NK-92 (cell line): ENCODE results near the gene SLC15A4.
A peak's percentile ranks its signal among the peaks of the same experiment; 100 is the strongest.
"Not testable (repeated sequence)": the region's sequence is repeated elsewhere in the genome, so short reads cannot be mapped to it uniquely, and the experiment has no call there.

Source experiments
- DNase-seq: peaks from one replicate; lab custom pipeline; 2025; ENCODE audit not compliant: unreplicated experiment; lab: John Stamatoyannopoulos, UW

SLC15A4 gene

DNA sequence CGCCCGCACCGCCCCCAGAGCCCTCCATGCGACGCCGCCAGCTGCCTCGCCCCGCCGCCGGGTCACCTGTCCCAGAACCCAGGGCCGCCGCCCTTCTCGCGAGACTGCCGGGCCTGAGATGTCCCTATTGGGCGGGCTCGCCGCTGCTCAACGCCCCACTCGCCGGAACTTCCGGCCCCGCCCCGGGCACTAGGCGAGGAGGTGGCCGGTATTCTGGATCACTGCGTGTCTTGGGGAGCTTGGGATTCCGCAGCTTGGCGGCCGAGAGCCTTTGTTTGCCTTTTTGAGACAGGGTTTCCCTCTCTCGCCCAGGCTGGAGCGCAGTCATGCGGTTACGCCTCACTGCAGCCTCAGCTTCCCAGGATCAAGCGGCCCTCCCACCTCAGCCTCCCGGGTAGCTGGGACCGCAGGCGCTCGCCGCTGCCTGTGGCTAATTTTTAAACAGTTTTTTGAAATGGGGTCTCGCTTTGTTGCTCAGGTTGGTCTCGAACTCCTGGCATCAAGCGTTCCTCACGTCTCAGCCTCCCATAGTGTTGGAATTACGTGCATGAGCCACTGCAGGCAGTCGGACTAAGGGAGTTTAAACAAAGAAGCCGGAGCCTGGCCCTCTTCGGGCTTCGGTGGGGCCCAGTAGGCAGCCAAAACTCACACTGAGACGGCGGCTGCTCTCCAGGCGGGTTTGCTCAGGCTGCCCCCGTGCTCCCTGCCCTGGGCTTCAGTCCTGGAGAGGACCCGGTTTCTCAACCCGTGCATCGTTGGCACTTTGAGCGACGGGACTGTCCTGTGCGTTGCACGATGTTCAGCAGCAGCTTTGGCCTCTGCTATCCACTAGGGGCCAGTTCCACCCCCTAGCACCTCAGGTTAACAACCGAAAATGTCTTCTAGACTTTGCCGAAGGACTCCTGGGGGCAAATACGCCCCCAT lies at the start of gene SLC15A4:
Gene SLC15A4 (minus strand): TSS at position 43 of the 924 bp plus-strand sequence. CDS start 15 bp downstream, at position 28.
- peak; percentile 10 for DNase-seq

DNA sequence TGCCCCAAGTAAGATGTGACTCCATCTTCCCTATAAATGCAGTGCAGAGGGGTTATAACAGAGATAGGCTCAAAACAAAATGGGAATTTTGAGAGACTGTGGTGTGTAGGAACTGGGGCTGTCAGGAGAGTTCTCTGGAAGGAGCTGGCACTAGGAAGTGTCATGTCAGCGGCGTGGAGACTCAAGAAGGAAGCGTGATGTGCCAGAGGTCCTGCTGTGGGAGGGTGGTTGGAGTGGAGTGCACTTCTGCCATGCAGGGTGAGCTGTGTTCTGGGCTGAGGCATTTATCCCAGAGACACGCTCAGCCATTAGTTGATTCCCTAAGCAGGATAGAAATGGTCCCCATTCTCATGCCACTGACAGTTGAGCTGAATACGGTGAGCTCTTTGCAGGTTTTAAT lies 48.5 kb upstream of the SLC15A4 start:
- no peak for DNase-seq

DNA sequence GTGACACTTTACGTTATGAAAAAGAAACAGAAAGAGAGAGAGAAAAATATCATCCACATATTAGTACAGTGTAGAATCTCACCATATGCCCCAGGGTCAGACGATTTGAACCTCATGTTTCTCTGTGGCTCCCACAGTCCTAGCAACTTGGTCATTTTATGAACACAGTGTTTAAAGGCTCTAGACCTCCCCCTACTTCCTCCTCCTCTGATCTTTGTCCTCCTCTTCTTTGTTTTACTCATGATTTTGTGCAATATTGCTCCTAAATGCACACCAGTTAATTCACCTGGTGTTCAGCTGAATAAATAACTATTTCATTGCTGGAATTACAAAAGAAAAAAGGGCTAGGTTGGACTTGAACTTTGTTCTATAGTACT lies 47.7 kb upstream of the SLC15A4 start:
- no peak for DNase-seq

DNA sequence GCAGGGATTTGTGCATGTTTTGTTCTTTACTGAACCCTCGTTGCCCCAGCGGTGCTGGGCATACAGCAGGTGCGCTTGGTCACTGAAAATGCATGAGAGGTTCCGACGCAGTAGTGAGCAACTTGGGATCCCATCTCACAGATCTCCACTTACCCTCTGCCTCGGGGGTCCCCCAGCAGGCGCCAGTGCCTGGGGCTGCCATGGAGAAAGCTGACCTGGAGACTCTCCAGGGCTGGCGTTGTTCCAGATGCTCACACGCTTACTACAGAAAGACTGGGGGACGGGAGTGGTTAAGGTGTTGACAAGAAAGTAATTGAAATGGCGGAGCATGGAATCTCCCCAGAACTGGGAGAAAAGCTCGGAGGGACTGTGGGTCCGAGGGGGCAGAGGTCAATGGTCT lies 43.7 kb upstream of the SLC15A4 start:
- no peak for DNase-seq

DNA sequence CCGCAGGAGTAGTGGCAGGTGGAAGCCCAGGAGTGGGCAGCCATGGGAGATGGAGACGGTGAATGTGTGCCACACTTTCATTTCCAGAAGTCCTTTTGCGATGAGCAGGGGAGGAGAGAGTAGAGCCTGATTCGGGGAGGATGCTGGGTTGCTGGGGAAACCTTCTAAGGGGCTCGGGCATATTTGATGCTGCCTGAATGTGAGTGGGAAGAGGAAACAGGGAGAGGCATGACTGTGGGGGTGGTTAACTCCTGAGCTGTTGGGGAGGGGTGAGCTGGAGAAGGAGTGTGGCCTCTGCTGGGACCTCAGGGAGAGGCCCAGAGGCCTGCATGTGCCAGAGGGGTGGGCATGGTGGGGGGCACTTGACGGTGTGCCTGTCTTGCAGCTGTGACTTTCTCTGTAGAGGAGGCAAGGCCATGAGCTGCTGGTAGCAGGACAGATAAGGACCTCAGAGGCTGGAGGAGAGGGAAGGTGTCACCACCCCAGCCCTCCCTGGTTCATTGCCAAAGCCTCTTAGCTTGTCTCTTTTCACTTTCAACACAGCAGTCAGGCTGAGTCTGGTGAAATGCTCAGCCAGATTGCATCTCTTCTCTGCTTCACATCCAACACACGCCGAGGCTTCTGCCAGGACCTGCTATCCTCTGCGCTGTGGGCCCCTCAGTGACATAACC lies 40.9 kb upstream of the SLC15A4 start:
- DNase-seq: no peak

DNA sequence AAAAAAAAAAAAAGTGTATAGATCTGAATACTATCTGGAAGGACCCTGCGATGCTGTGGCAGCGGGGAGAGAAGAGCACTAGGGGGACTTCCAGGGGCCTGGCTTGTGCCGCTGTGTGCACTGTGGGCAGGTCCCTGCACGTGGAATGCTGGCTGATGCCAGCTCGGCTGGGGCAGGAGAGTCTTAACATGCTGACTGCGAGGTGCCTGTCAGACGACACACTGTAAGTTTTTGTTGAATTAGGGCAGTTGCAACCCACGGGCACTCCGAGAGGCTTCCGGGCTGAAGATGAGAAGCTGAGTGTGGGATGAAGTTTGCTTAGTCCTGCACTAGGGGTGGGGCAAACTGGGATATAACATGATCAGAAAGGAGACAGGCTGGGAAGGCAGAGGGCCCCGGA lies 40.2 kb upstream of the SLC15A4 start:
- DNase-seq: no peak

DNA sequence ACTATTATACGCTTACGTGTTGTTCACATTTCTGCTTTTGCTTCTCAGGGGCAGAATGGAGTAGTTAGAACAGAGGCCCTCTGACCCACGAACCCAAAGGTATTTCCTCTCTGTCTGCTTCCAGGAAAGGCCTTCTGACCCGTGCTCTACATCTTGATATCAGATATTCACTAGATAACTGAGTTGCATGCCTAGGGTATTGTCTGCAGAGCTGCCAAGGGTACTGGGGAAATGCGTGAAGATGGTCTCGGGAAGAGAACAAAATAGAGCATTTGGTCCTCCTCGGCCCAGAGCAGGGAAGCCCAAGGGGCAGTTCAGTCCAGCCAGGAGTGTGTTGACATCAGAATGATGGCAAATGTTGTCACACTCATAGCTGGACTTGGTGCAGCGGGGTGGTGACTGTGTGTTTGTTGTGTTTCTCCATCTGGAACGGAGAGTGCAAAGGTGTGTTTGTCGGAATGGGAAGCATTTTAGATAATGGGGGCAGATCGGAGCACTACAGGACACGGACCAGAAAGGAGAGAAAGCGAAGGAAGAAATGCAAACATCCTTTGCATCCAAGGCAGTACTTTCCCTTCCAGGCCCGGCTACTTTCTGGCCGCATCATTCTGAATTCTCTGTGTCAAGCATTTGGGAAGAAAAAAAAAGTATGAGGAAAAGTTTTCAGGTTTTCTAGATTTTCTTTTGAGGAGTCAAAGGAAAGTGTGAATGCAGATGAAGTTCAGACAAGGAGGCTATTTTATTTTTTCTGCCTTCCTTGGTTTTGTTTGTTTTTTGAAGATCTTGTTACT lies 37.7 kb upstream of the SLC15A4 start:
- DNase-seq: no peak

DNA sequence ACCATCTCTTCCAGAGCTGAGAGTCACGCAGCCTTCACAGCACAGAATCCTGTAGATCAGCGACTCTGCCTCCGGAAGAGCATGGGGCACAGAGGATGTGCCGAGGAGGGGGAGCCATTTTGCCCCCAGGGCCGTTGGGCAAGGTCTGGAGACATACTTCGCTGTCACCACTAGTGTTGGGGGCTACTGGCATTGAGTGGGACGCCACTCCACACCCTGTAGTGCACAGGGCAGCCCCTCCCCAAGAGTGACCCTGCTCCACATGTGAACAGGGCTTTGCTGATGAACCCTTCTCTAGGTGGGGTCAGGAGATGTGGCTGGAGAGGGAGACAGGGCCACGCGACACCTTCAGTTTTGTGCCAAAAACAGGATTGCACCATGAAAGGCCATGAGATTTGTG lies 35.6 kb upstream of the SLC15A4 start:
- DNase-seq: no peak

DNA sequence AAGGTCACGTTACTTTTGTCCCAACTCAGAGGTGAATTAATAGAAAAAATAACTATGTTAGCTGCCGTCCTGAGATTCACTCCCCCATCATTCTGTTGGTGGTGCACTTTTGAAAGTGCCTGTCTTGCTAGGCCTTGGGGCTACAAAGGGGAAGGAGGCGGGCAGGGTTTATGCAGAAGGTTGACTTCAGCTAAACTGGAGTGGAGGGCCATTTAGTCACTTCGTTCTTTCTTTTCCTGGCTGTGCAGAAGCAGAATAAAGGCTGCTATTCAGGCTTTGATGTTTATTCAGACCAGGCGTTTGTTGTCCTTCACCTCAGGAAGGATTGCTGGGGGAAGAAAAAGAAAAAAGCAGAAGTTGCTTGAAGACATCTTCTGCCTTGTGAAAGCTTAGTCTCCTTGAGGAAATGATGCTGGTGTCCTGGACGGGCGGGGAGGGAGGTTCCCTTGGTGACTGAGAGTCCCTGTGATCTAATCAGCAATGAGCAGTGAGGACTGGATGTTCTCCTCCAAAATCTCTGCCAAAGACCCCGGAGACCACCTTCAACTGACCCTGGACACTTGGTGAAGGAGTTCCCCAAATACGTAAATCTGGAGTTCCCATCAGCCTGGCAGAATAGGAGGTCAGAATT lies 33.5 kb upstream of the SLC15A4 start:
- DNase-seq: no peak

DNA sequence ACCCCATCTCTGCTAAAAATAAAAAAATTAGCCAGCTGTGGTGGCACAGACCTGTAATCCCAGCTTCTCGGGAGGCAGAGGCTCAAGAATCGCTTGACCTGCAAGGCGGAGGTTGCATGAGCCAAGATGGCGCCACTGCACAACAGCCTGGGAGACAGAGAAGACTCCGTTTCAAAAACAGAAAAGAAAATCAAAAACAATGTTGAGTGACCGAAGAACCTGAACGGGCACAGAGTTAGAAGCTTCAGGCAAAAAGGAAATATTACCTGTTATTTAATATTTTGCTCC lies 33.0 kb upstream of the SLC15A4 start:
- no peak for DNase-seq

DNA sequence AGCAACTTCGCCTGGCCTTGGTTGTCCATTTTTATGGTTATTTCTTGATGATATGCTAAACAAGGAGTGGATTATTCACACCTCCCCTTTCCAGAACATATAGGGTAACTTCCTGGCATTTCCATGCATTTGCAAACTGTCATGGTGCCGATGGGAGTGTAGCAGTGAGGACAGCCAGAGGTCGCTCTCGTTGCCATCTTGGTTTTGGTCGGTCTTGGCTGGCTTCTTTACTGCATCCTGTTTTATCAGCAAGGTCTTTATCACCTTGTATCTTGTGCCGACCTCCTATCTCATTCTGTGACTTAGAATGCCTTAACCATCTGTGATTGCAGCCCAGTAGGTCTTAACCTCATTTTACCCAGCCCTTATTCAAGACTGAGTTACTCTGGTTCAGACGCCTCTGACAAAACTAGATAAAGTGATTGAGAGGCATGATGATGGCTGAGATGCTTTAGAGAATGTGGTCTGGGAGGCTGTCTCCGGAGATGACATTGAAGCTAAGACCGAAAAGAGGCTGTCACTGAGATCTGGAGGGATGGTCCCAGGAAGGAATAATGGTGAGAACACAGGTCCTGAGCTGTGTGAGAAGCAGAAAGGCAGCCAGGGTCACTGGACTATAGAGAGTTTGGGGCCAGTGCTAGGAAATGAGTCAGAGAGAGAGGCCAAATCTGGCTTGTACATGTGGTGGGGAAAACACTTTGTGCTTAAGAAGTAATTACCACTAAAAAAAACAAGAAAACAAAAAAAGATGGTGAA lies 32.5 kb upstream of the SLC15A4 start:
- DNase-seq: no peak

DNA sequence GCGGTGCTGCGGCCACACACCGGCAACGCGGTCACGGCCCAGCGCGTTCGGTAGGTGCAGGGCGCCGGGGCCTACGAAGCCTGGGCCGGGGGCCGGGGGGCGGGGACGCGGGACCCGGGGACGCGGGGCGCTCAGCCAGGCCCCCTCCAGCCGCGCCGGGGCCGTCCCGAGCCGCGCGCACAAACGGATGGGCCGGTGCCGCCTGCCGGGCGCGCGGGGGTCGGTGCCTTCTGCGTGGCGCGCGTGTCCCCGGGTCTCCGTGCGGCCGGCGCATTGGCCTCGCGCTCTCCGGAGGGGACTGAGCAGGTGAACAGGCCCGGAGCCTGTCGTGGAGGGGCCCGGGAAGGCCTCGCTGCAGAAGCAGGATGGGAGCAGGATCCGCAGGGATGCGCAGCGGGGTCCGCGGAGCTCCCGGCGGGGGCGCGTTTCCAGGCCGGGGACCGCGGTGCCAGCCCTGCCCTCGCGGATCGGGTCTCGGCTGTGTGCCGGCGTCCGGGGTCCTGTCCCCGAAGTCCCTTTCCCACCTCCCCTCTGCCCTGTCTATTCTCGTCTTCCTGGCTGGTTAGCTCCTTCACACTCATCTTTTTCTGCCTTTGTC lies 29.9 kb upstream of the SLC15A4 start:
- no peak for DNase-seq

DNA sequence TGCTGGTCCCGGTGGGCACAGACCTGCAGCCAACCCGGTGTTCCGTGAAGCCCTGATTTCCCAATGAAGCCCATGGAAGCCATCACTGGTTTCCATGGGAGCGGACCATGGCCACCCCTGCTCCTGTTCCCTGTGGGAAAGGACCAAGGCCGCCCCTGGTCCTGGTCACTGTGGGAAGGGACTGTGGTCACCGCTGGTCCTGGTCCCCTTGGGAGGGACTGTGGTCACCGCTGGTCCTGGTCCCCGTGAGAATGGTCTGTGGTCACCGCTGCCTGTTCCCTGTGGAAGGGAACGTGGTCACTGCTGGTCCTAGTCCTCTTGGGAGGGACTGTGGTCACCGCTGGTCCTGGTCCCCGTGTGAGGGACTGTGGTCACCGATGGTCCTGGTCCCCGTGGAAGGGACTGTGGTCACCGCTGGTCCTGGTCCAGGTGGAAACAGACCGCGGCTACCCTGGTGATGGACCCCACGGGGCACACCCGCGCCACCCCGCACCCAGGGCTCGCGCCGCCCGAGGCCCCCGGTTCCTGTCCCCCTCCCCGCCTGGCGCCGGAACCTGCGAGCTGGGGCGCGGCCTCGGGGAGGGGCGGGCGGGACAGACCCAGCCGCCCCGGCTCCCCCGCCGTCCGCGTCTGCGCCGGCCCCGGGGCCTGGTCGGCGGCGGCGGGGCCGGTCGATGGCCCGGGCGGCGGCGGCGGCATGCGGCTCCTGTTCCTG lies 29.3 kb upstream of the SLC15A4 start, which contains the start of gene GLT1D1:
Gene GLT1D1 (plus strand): TSS at position 594 of the 715 bp plus-strand sequence. CDS start 104 bp downstream, at position 698.
- DNase-seq: no peak

DNA sequence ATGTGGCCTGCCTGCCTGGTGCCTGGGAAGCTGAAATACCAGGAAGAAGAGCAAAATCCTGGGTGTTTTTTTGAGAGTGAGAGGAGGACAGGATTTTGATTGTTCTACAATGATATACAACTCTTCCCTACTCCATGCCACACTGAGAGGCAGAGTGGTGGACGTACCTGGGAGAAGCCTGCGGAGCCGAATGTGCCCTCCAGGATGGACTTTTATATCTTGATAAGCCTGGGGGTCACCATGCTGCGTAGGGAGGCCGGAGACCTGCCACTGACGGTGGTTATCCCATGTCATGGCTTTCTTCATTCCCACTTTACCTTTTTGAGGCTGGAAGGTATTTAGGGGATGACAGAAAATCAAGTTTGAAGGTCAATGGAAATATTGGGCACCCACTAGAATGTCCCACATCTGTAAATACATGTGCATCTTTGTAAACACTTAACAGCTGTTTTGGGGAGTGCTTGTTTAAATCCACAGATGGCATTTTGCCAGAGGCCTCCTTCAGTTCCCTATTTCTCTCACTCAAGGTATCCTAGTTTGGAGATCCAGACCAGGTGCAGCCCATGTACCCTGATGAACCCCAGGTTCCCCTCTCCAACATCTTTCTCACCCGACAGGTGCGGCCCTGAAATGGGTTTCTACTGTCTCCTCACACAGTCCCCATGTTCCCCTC lies 28.4 kb upstream of the SLC15A4 start:
- DNase-seq: no peak

DNA sequence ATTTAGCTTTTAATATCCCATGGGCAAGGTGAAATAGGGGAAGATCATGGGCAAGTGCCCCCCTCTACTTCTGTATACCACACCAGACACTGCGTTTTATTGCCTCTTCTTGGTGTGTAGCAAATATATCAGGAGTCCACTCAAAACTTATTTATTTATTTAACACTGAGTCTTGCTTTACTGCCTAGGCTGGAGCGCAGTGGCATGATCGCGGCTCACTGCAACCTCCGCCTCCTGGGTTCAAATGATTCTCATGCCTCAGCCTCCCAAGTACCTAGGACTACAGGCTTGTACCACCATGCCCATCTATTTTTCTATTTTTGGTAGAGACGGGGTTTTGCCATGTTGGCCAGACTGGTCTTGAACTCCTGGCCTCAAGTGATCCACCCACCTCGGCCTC lies 27.7 kb upstream of the SLC15A4 start:
- not testable (repeated sequence) for DNase-seq

DNA sequence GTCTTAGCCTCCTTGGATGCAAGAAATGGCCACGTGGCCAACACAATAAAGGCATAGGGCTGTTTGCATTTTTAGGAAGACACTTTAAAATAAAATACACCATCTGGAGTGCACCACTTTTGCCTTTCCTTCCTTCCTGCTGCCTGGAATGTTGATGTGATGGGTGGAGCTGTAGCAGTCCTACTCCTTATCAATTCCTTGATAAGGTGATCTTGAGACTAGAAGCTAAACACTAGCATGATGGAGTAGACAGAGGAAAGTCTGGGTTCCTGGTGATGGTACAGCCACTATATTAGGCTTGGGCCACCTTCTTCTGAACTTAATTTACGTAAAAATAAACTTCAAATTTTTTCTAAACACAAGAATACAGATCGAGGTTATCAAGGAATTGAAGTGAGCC lies 26.6 kb upstream of the SLC15A4 start:
- no peak for DNase-seq

DNA sequence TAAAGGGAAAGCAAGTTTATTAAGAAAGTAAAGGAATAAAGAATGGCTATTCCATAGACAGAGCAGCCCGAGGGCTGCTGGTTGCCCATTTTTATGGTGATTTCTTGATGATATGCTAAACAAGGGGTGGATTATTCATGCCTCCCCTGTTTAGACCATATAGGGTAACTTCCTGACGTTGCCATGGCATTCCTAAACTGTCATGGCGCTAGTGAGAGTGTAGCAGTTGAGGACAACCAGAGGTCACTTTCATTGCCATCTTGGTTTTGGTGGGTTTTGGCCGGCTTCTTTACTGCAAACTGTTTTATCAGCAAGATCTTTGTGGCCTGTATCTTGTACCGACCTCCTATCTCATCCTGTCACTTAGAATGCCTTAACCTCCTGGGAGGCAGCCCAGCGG lies 26.0 kb upstream of the SLC15A4 start:
- not testable (repeated sequence) for DNase-seq

DNA sequence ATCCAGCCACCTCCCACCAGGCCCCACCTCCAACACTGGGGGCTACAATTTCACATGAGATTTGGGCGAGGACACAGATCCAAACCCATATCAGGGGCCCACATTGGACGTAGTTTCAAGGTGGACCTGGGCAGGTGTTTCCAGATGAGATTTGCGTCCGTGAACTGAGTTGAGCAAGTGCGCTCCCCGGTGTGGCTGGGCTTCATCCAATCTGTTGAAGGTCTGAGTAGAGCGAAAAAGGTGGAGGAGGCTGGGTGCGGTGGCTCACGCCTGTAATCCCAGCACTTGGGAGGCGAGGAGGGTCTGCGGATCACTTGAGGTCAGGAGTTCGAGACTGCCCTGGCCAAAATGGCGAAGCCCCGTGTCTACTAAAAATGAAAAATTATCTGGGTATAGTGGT lies 24.6 kb upstream of the SLC15A4 start:
- DNase-seq: no peak

DNA sequence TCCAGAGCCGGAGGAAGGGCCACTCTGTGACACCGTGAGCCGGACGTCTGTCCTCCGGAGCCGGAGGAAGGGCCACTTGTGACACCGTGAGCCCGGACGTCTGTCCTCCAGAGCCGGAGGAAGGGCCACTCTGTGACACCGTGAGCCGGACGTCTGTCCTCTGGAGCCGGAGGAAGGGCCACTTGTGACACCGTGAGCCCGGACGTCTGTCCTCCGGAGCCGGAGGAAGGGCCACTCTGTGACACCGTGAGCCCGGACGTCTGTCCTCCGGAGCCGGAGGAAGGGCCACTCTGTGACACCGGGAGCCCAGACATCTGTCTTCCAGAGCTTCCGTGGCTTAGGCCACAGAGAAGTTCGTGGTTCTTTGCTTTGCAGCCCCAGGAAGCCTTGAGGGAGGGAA lies 22.9 kb upstream of the SLC15A4 start:
- not testable (repeated sequence) for DNase-seq
